Activated CD8-positive, alpha-beta memory T cell treated with anti-CD3 and anti-CD28 coated beads for 48 hours (primary cell): ENCODE data around the gene SNX15.
A peak's percentile ranks its signal among the peaks of the same experiment; 100 is the strongest.
"Not testable (repeated sequence)": the region's sequence is repeated elsewhere in the genome, so short reads cannot be mapped to it uniquely, and the experiment has no call there.

Experiments
- DNase-seq, 3 experiments: peaks; one replicate each; pipeline ENCODE4 v3.0.0-alpha.2; 2020; ENCODE audit warnings: low read depth in 2 of 3, low spot score in 2 of 3

The SNX15 gene

GRCh38 chr11:65027213-65028067 is at the start of gene SNX15:
Gene SNX15 (plus strand): TSS chr11:65027439. CDS start chr11:65027538, 99 bp downstream.
- DNase-seq, result peak; percentile 73 to 85 (median 73)

GRCh38 chr11:64983339-64983738 is 43.9 kb upstream of the SNX15 start:
- DNase-seq, result not testable (repeated sequence)

GRCh38 chr11:64987998-64988854 is 39.0 kb upstream of the SNX15 start:
- no peak for DNase-seq

- DNase-seq, result no peak
Observed at GRCh38 chr11:64989416-64989815, 37.8 kb upstream of the SNX15 start.

GRCh38 chr11:64990222-64990923 is 36.9 kb upstream of the SNX15 start:
- no peak for DNase-seq

- DNase-seq, result no peak
Observed at GRCh38 chr11:64994318-64994717, 32.9 kb upstream of the SNX15 start.

GRCh38 chr11:64996327-64996709 is 30.9 kb upstream of the SNX15 start:
- DNase-seq, result no peak

- no peak for DNase-seq
Observed at GRCh38 chr11:64996710-64997380, 30.4 kb upstream of the SNX15 start, which contains the start of gene BATF2. Gene BATF2 (minus strand): TSS chr11:64996971. CDS start chr11:64996914, 57 bp downstream.

- DNase-seq, result no peak
Observed at GRCh38 chr11:64998141-64998540, 29.1 kb upstream of the SNX15 start.

- DNase-seq, result no peak
Observed at GRCh38 chr11:64998690-64999431, 28.4 kb upstream of the SNX15 start.

GRCh38 chr11:64999478-64999877 is 27.8 kb upstream of the SNX15 start:
- DNase-seq, result no peak

GRCh38 chr11:65002706-65003105 is 24.5 kb upstream of the SNX15 start:
- no peak for DNase-seq

- DNase-seq, result no peak
Observed at GRCh38 chr11:65003282-65003681, 24.0 kb upstream of the SNX15 start.

- DNase-seq, result not testable (repeated sequence)
Observed at GRCh38 chr11:65003968-65004367, 23.3 kb upstream of the SNX15 start.

- no peak for DNase-seq
Observed at GRCh38 chr11:65008016-65008415, 19.2 kb upstream of the SNX15 start.

- no peak for DNase-seq
Observed at GRCh38 chr11:65008873-65009272, 18.4 kb upstream of the SNX15 start.

GRCh38 chr11:65013130-65013887 is 13.9 kb upstream of the SNX15 start:
- DNase-seq, result peak in 2 of 3 experiments; percentile 75 to 79

- DNase-seq, result peak; percentile 76 to 81 (median 77)
Observed at GRCh38 chr11:65013888-65014725, 13.1 kb upstream of the SNX15 start, which contains the start of gene ARL2. Gene ARL2 (plus strand): TSS chr11:65014160. CDS start chr11:65014208, 48 bp downstream.
